ENCODE measurements around the gene CYP2J2. TPM values are rescaled to one million over a fixed set of nuclear protein-coding genes. Genes with fewer than 3 reads are reported as not detected.
A peak's percentile ranks its signal among the peaks of the same experiment; 100 is the strongest.

The CYP2J2 gene
- total RNA-seq, 1 donor from 2014 or later, result 91.7 TPM

DNA sequence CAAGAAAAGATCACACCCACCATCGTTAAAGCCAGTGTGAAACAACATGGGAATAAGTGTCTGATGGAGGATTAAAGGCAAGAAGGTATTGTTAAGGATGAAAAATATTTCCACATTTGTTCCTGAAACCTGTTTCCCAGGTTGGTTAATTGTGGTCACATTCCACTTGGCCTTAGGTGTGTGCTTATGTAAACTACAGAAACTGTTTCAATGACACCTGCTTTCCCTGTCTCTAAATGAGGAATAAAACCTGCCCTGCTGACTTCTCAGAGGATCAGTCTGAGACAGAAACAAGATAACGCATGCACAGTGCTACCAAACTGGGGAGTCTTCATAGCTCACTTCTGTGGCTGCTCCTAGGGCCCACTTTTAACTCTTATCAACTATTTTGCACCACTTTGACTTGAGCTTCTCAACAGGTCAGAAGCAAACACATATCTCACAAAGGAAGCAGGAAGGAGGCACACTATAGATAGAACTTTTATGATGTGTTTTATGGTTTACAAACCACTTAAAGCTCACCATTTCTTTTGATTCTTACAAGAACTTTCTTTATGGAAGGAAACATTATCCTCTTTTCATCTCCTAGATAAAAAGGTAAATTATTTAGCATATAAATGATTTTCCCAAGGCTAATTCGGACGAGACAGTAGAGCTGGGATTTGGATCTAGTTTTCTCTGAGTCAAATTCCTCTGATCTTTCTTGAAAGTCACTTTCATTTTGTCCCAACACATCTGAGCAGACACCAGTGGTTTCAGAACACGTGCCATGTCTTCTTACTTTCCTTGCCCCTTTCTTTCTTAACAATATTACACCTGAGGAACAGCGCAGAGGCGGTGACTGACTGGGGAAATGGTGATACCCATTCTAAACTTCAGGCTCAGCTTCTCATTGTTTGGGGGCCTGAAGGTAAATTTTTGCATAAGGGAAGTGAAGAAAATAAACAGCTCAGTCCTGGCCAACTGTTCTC is 33.4 kb downstream of the CYP2J2 start:
- Histone ChIP-seq H3K9me3 (replicated peaks) (no peaks in the 10 kb centered on the region), H3K27ac (replicated peaks) (no peak overlapping the region), H3K27me3 (ENCODE audit: low read depth) (no peaks in the 10 kb centered on the region), H3K4me1 (peaks cover 13% of the 10 kb centered on the region), H3K36me3 (no peaks in the 10 kb centered on the region), H3K4me3 (no peak overlapping the region)
- DNase-seq, result no peak
- intact Hi-C loops (cut with micrococcal nuclease), result no loop called here
- TF ChIP-seq, protein P1, sequence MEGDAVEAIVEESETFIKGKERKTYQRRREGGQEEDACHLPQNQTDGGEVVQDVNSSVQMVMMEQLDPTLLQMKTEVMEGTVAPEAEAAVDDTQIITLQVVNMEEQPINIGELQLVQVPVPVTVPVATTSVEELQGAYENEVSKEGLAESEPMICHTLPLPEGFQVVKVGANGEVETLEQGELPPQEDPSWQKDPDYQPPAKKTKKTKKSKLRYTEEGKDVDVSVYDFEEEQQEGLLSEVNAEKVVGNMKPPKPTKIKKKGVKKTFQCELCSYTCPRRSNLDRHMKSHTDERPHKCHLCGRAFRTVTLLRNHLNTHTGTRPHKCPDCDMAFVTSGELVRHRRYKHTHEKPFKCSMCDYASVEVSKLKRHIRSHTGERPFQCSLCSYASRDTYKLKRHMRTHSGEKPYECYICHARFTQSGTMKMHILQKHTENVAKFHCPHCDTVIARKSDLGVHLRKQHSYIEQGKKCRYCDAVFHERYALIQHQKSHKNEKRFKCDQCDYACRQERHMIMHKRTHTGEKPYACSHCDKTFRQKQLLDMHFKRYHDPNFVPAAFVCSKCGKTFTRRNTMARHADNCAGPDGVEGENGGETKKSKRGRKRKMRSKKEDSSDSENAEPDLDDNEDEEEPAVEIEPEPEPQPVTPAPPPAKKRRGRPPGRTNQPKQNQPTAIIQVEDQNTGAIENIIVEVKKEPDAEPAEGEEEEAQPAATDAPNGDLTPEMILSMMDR (IDR thresholded peaks at IDR 0.05; ENCODE audit: borderline replicate concordance), result no peak

DNA sequence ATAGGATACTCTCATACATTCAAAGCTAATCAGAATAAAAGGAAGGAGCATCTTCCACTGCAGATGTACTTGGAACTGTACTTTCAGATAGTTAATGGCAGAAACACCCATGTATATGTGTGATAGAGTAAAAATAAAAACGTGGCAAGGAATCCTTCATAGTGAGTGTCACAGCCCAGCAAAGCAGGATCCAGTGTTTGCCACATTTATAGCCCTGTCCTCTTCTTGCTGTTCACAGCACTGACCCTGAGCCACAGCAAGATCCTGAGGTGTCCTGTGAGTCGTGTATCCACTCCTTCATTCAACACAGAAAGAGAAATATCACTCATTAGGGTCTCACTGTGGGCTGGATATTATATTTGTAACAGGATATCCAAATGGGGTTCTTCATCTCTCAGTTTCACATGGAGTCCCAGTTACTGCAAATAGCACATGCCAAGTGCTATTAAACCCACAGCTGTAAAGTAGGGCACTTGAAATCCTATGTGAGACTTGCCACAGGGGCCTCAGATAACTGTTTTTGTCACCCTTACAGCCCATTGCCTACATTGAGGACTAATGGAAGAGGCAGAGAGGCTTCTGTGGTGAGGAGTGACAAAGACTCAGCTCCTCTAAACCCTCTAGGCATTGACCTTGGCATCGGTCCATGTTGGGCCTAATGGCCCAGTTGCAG is 41.3 kb downstream of the CYP2J2 start:
- Histone ChIP-seq H3K27me3 (ENCODE audit: low read depth) (no peaks in the 10 kb centered on the region), H3K9me3 (replicated peaks) (no peaks in the 10 kb centered on the region), H3K27ac (replicated peaks) (no peak overlapping the region), H3K4me3 (no peak overlapping the region), H3K4me1 (peaks cover 8% of the 10 kb centered on the region), H3K36me3 (no peaks in the 10 kb centered on the region)
- no peak for DNase-seq
- intact Hi-C loops (cut with micrococcal nuclease), result no loop called here
- TF ChIP-seq, protein P1 (IDR thresholded peaks at IDR 0.05; ENCODE audit: borderline replicate concordance), result no peak

DNA sequence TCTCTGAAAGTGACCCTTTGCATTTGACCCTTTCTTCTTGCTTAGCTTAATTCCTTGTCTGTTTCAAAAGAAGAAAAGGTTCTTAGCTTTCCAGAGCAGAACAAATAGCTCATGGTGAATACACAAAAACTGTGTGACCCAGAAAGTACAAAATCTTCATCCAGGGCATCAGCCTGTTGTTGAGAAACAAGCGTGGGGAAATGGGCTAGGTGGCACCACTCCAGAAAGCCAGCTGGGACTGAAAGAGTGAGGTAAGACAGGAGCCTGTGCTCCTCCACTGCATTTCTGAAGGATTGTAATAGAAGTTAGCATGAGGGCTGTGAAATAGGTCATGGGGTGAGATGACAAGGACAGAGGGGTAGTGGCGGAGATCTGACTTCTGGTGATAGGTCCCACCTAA is 45.8 kb downstream of the CYP2J2 start:
- H3K4me3 ChIP-seq, result no peak overlapping the region
- no peaks in the 10 kb centered on the region for H3K36me3 ChIP-seq
- no peaks in the 10 kb centered on the region for H3K27me3 ChIP-seq (ENCODE audit: low read depth)
- no peak overlapping the region for H3K27ac ChIP-seq (replicated peaks)
- TF ChIP-seq, protein P1 (IDR thresholded peaks at IDR 0.05; ENCODE audit: borderline replicate concordance), result no peak
- peak; percentile 33 for DNase-seq
- peaks cover 14% of the 10 kb centered on the region for H3K4me1 ChIP-seq
- intact Hi-C loops (cut with micrococcal nuclease), result no loop called here
- peaks cover 23% of the 10 kb centered on the region for H3K9me3 ChIP-seq (replicated peaks)

DNA sequence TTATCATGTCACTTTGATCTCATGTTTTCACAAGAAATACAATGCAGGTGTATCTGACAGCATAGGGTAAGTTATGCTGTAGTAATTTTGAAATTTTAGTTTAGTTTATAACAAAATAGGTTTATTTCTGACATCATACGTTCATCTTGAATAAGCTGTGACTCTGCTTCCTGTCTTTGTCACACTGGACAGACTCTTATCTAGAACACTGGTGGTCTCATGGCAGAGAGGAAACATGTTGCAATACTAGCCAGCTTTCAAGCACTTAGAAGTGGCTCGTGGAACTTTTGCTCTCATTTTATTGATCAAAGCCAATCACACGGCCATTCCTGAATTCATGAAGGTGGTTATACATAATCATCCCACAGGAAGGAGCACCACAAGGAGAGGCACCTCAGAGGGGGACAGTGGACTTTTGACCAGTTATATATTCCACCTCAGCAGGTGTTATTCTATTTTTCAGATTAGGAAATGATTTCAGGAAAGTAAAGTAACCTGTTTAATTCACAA is 46.5 kb downstream of the CYP2J2 start:
- intact Hi-C loops (cut with micrococcal nuclease), result loop anchor here (2.0 kb wide), 1 partner anchor 67 kb away; no protein-coding TSS in a partner anchor

GRCh38 chr1:59879574-59879973 is 47.0 kb downstream of the CYP2J2 start:
- H3K9me3 ChIP-seq (replicated peaks), result peaks cover 23% of the 10 kb centered on the region
- H3K27ac ChIP-seq (replicated peaks), result no peak overlapping the region
- DNase-seq, result peak; percentile 46
- H3K27me3 ChIP-seq (ENCODE audit: low read depth), result no peaks in the 10 kb centered on the region
- peaks cover 5% of the 10 kb centered on the region for H3K4me1 ChIP-seq
- intact Hi-C loops (cut with micrococcal nuclease), result loop anchor here (2.0 kb wide), 1 partner anchor 67 kb away; no protein-coding TSS in a partner anchor
- TF ChIP-seq, protein P1 (IDR thresholded peaks at IDR 0.05; ENCODE audit: borderline replicate concordance), result peak; percentile 66
- H3K36me3 ChIP-seq, result no peaks in the 10 kb centered on the region
- no peak overlapping the region for H3K4me3 ChIP-seq

More for the DNA sequence above, 46.5 kb downstream of the CYP2J2 start:
- H3K4me1 ChIP-seq, result peaks cover 7% of the 10 kb centered on the region
- H3K36me3 ChIP-seq, result no peaks in the 10 kb centered on the region
- no peak overlapping the region for H3K4me3 ChIP-seq
- TF ChIP-seq, protein P1 (IDR thresholded peaks at IDR 0.05; ENCODE audit: borderline replicate concordance), result no peak
- peaks cover 23% of the 10 kb centered on the region for H3K9me3 ChIP-seq (replicated peaks)
- H3K27me3 ChIP-seq (ENCODE audit: low read depth), result no peaks in the 10 kb centered on the region
- no peak for DNase-seq
- H3K27ac ChIP-seq (replicated peaks), result no peak overlapping the region

Measured in left ventricle myocardium inferior (tissue), 1 donor.